Activated CD8-positive, alpha-beta T cell treated with anti-CD3 and anti-CD28 coated beads, Interleukin-2, amount 10 ng/mL, durations not matched to agents 7 days and 5 days (primary cell): ENCODE results near the gene RUFY4. TPM values are rescaled to one million over a fixed set of nuclear protein-coding genes. Genes with fewer than 3 reads are reported as not detected.

Experiments used
- ATAC-seq: fragments of 150-1000 bp; cut with Tn5 transposase; one replicate; pipeline ENCODE4 v1.10.0; 2021; ENCODE audit warnings: moderate library complexity
- CTCF ChIA-PET: fragments of 350-600 bp; sonication (Branson Sonifier 250); formaldehyde crosslinking; loops from one replicate; lab custom pipeline; 2021; ENCODE audit warnings: antibody characterized with exemption; lab: Charles Lee
- POLR2A ChIA-PET: fragments of 350-600 bp; sonication (Branson Sonifier 250); formaldehyde crosslinking; loops from one replicate; lab custom pipeline; 2021; ENCODE audit warnings: antibody characterized with exemption; lab: Charles Lee
- DNase-seq: peaks from one replicate; pipeline ENCODE4 v3.0.0-alpha.2; 2020
- H3K27ac Mint-ChIP-seq: one replicate; pipeline ENCODE4 v1.8.0; 2021; ENCODE audit warnings: mild to moderate bottlenecking, mixed read lengths
- H3K27me3 Mint-ChIP-seq: one replicate; pipeline ENCODE4 v1.8.0; 2021; ENCODE audit warnings: low read depth, mixed read lengths
- H3K36me3 Mint-ChIP-seq: one replicate; pipeline ENCODE4 v1.8.0; 2021; ENCODE audit warnings: low read depth, mixed read lengths
- H3K4me1 Mint-ChIP-seq: one replicate; pipeline ENCODE4 v1.8.0; 2021; ENCODE audit warnings: low read depth, mixed read lengths
- H3K4me3 Mint-ChIP-seq: one replicate; pipeline ENCODE4 v1.8.0; 2021; ENCODE audit warnings: mild to moderate bottlenecking, mixed read lengths
- H3K9me3 Mint-ChIP-seq: one replicate; pipeline ENCODE4 v1.8.0; 2022; ENCODE audit warnings: mixed read lengths; ENCODE audit not compliant: insufficient read depth
- total RNA-seq, 2 experiments: library from RNA; stranded (reverse); gene quantifications; one replicate each; pipeline ENCODE4 v1.2.3, GENCODE V29; 2021

RUFY4 gene
- total RNA-seq, 2 experiments from 2014 or later, result 0.55 to 0.81 TPM

- no peak overlapping the region for H3K27ac Mint-ChIP-seq
- ChIA-PET CTCF (no interaction called here), POLR2A (no interaction called here)
- no peaks in the 10 kb centered on the region for H3K9me3 Mint-ChIP-seq
- DNase-seq, result no peak
- no peaks in the 10 kb centered on the region for H3K4me1 Mint-ChIP-seq
- H3K4me3 Mint-ChIP-seq, result no peak overlapping the region
- H3K36me3 Mint-ChIP-seq, result no peaks in the 10 kb centered on the region
- no peak for ATAC-seq
- peaks cover 29% of the 10 kb centered on the region for H3K27me3 Mint-ChIP-seq
Measured at GRCh38 chr2:218138047-218138446, 69.0 kb downstream of the RUFY4 start.

Other genes starting within 250 kb of the RUFY4 start
- gene TNS1, start 66.3 kb upstream of the RUFY4 start, total RNA-seq, result 10 to 100 TPM; 28.9 to 29.8 TPM
- under 1 TPM in 1 of 2 experiments, not detected in 1; 0.50 TPM for gene CXCR2, start 56.8 kb downstream of the RUFY4 start, total RNA-seq
- under 1 TPM; 0.53 to 0.55 TPM for gene CXCR1, start 97.7 kb downstream of the RUFY4 start, total RNA-seq
- gene ARPC2, start 147.9 kb downstream of the RUFY4 start, total RNA-seq, result 100 to 1,000 TPM; 821 to 844 TPM
- gene GPBAR1, start 191.8 kb downstream of the RUFY4 start, total RNA-seq, result under 1 TPM; 0.97 TPM
- 10 to 100 TPM; 52.6 to 56.2 TPM for gene AAMP, start 200.9 kb downstream of the RUFY4 start, total RNA-seq
- gene PNKD, start 201.3 kb downstream of the RUFY4 start, total RNA-seq, result 10 to 100 TPM; 36.7 to 37.6 TPM
- gene TMBIM1, start 223.2 kb downstream of the RUFY4 start, total RNA-seq, result 10 to 100 TPM; 52.9 to 58.9 TPM